Upper lobe of right lung (tissue), 1 donor: ENCODE data around the gene PLD6. TPM values are rescaled to one million over a fixed set of nuclear protein-coding genes. Genes with fewer than 3 reads are reported as not detected.

ENCODE experiments used
- ATAC-seq: fragments of 200-7000 bp; cut with Tn5 transposase; one replicate; pipeline ENCODE4 v1.9.1; 2020; ENCODE audit warnings: mild to moderate bottlenecking, moderate library complexity
- DNase-seq: peaks from one replicate; pipeline ENCODE4 v3.0.0-alpha.2; 2020
- H3K27ac ChIP-seq: fragments of 200-600 bp; one replicate; pipeline ENCODE4 v1.8.0; 2022
- H3K27me3 ChIP-seq: fragments of 200-600 bp; one replicate; pipeline ENCODE4 v1.8.0; 2022; ENCODE audit warnings: mild to moderate bottlenecking
- H3K36me3 ChIP-seq: fragments of 200-600 bp; one replicate; pipeline ENCODE4 v1.8.0; 2022
- H3K4me1 ChIP-seq: fragments of 200-600 bp; one replicate; pipeline ENCODE4 v1.8.0; 2022
- H3K4me3 ChIP-seq: fragments of 200-600 bp; one replicate; pipeline ENCODE4 v1.8.0; 2022; ENCODE audit warnings: mild to moderate bottlenecking
- H3K9me3 ChIP-seq: fragments of 200-600 bp; one replicate; pipeline ENCODE4 v1.8.0; 2022
- intact Hi-C: fragments of 100-400 bp; cut with DNase I; formaldehyde crosslinking; loops from one replicate; pipeline ENCODE4 v1.11.0; 2022
- total RNA-seq: library from RNA; stranded (reverse); fragmentation: NEBNext Ultra II Directional; extraction: Animal tissue kit (Norgen Biotek cat#: 25700); gene quantifications from one replicate; pipeline ENCODE4 v1.2.1, GENCODE V29; 2021
- TF ChIP-seq, protein P1 (sequence below): fragments of 200-600 bp; IDR thresholded peaks from one replicate; pipeline ENCODE4 v1.8.0; 2022; ENCODE audit warnings: antibody characterized with exemption
- donor health status: DM: no; HTN: yes; CAD: no; lungs with severe emphysema.

Gene PLD6
- total RNA-seq, 1 donor from 2014 or later, result 4.9 TPM

GRCh38 chr17:17236295-17237025 is 30.3 kb upstream of the PLD6 start:
- TF ChIP-seq, protein P1, sequence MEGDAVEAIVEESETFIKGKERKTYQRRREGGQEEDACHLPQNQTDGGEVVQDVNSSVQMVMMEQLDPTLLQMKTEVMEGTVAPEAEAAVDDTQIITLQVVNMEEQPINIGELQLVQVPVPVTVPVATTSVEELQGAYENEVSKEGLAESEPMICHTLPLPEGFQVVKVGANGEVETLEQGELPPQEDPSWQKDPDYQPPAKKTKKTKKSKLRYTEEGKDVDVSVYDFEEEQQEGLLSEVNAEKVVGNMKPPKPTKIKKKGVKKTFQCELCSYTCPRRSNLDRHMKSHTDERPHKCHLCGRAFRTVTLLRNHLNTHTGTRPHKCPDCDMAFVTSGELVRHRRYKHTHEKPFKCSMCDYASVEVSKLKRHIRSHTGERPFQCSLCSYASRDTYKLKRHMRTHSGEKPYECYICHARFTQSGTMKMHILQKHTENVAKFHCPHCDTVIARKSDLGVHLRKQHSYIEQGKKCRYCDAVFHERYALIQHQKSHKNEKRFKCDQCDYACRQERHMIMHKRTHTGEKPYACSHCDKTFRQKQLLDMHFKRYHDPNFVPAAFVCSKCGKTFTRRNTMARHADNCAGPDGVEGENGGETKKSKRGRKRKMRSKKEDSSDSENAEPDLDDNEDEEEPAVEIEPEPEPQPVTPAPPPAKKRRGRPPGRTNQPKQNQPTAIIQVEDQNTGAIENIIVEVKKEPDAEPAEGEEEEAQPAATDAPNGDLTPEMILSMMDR, result no peak
- DNase-seq, result no peak
- H3K27me3 ChIP-seq, result no peaks in the 10 kb centered on the region
- peak; percentile 47 for ATAC-seq
- peak overlapping the region; percentile 99 for H3K27ac ChIP-seq
- intact Hi-C loops, result no loop called here
- H3K4me3 ChIP-seq, result peak overlapping the region; percentile 100
- peaks cover 24% of the 10 kb centered on the region for H3K4me1 ChIP-seq
- no peaks in the 10 kb centered on the region for H3K9me3 ChIP-seq
- peaks cover 17% of the 10 kb centered on the region for H3K36me3 ChIP-seq

GRCh38 chr17:17235212-17236174 is 29.4 kb upstream of the PLD6 start:
- DNase-seq (no peak), ATAC-seq (peak; percentile 56)
- Histone ChIP-seq H3K4me1 (peaks cover 24% of the 10 kb centered on the region), H3K27ac (peak overlapping the region; percentile 99), H3K4me3 (peak overlapping the region; percentile 100), H3K36me3 (peaks cover 26% of the 10 kb centered on the region), H3K27me3 (no peaks in the 10 kb centered on the region), H3K9me3 (no peaks in the 10 kb centered on the region)
- intact Hi-C loops, result no loop called here
- TF ChIP-seq, protein P1, result no peak

- Histone ChIP-seq H3K9me3 (no peaks in the 10 kb centered on the region), H3K36me3 (peaks cover 59% of the 10 kb centered on the region), H3K4me3 (no peak overlapping the region), H3K27me3 (no peaks in the 10 kb centered on the region), H3K27ac (no peak overlapping the region), H3K4me1 (peaks cover 18% of the 10 kb centered on the region)
- intact Hi-C loops, result no loop called here
- TF ChIP-seq, protein P1, result no peak
- DNase-seq, result no peak
- no peak for ATAC-seq
Observed at GRCh38 chr17:17232303-17232621, 26.1 kb upstream of the PLD6 start.

DNA sequence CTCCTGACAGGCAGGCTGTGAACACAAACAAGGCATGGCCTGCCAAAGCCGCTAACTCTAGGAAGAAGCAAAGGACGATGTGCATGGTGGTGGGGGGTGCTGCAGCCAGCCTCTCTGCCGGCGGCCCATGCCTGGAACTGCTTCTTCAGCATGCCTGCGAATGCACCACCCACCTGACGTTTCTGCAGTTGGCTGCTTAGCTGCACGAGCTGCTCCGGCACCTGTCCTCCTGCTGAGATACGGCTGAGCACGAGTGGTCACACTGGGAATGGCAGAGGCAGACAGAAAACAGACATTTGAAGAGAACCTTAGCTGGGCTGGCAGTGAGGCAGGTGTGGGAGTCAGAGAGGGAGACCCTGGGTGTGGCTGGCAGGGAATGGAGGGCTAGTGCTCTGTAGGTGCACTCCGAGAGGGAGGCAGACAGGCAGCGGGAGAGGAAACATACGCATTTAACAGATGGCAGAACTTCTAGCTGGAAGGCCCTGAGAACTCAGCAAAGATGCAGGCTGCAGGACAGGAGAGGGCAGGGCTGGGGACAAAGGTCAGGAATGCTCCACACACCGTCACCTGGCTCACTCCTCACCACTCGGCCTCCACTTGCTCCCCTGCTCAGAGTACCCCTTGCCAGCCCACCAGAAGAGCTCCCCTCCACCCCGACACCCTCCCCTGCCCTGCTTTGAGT is 25.6 kb upstream of the PLD6 start:
- Histone ChIP-seq H3K27ac (no peak overlapping the region), H3K4me1 (peaks cover 18% of the 10 kb centered on the region), H3K36me3 (peaks cover 64% of the 10 kb centered on the region), H3K4me3 (no peak overlapping the region), H3K27me3 (no peaks in the 10 kb centered on the region), H3K9me3 (no peaks in the 10 kb centered on the region)
- DNase-seq, result no peak
- intact Hi-C loops, result no loop called here
- TF ChIP-seq, protein P1, result no peak
- no peak for ATAC-seq

- no peak overlapping the region for H3K4me3 ChIP-seq
- TF ChIP-seq, protein P1, result no peak
- ATAC-seq (no peak), DNase-seq (no peak)
- intact Hi-C loops, result no loop called here
- no peak overlapping the region for H3K27ac ChIP-seq
- H3K36me3 ChIP-seq, result peaks cover 84% of the 10 kb centered on the region
- no peaks in the 10 kb centered on the region for H3K9me3 ChIP-seq
- no peaks in the 10 kb centered on the region for H3K27me3 ChIP-seq
- H3K4me1 ChIP-seq, result peaks cover 9% of the 10 kb centered on the region
Observed at GRCh38 chr17:17229416-17230384, 23.6 kb upstream of the PLD6 start.
